Measurements from ENCODE around the gene HSD17B12.

GRCh38 chr11:43787824-43788223 is 107.3 kb downstream of the HSD17B12 start:
- TF ChIP-seq EZH2 (IDR thresholded peaks at IDR 0.05; ENCODE audit: low read length) (no peak), CTCF (optimal IDR thresholded peaks at IDR 0.05 in 1 of 3, IDR thresholded peaks at IDR 0.05 in 1 of 3, conservative IDR thresholded peaks at IDR 0.05 in 1 of 3; ENCODE audit: extremely low read depth in 1 of 3, insufficient read depth in 2 of 3, low read length in 3 of 3) (no peak)

Measured in keratinocyte (primary cell).